Urinary bladder (tissue), 4 donors: ENCODE results near the gene FARS2. TPM values are rescaled to one million over a fixed set of nuclear protein-coding genes. Genes with fewer than 3 reads are reported as not detected.

Experiments used
- DNase-seq: peaks from one replicate; pipeline ENCODE4 v3.0.0-alpha.2; 2015; ENCODE audit errors: extremely low spot score
- H3K27ac ChIP-seq: one replicate; pipeline ENCODE4 v1.5.1; 2013; ENCODE audit warnings: low read depth, mild to moderate bottlenecking, moderate library complexity
- H3K36me3 ChIP-seq: one replicate; pipeline ENCODE4 v1.6.1; 2013; ENCODE audit warnings: mild to moderate bottlenecking, moderate library complexity; ENCODE audit not compliant: insufficient read depth
- H3K4me1 ChIP-seq: one replicate; pipeline ENCODE4 v1.6.1; 2013; ENCODE audit warnings: mild to moderate bottlenecking, moderate library complexity; ENCODE audit not compliant: insufficient read depth
- H3K4me3 ChIP-seq: one replicate; pipeline ENCODE4 v1.5.1; 2013; ENCODE audit warnings: low read depth, low read length
- WGBS: extraction: QIAGEN DNeasy Blood & Tissue Kit; methylation state at CpG from one replicate; pipeline ENCODE4 v1.1.7; 2013; 5-methylcytosine and 5-hydroxymethylcytosine counted together
- polyA plus RNA-seq: library from polyadenylated mRNA; stranded (reverse); fragments of 200-250 nt; gene quantifications from one replicate; pipeline ENCODE4 v1.2.3, GENCODE V29; 2013
- total RNA-seq: library from RNA; depleted of rRNA; stranded (reverse); fragments of >200 nt; gene quantifications from one replicate; pipeline ENCODE4 v1.2.3, GENCODE V29; 2014
- donor health status: healthy with polysubstance abuse.
- donor health status: healthy.

Gene FARS2
- total and polyA plus RNA-seq, 2 donors, result 13.6 to 23.4 TPM

- Histone ChIP-seq H3K4me3 (no peak overlapping the region), H3K27ac (no peak overlapping the region), H3K36me3 (no peaks in the 10 kb centered on the region), H3K4me1 (no peaks in the 10 kb centered on the region)
- WGBS, result 87% methylated on average over 4 of the region's 4 CpGs
- no peak for DNase-seq
Measured at GRCh38 chr6:5237805-5238204, 23.5 kb upstream of the FARS2 start.

GRCh38 chr6:5238336-5238735 is 23.0 kb upstream of the FARS2 start:
- Histone ChIP-seq H3K4me3 (no peak overlapping the region), H3K36me3 (no peaks in the 10 kb centered on the region), H3K27ac (no peak overlapping the region), H3K4me1 (no peaks in the 10 kb centered on the region)
- WGBS, result 88% methylated on average over 1 of the region's 1 CpG
- DNase-seq, result no peak

- Histone ChIP-seq H3K36me3 (no peaks in the 10 kb centered on the region), H3K4me1 (no peaks in the 10 kb centered on the region), H3K27ac (no peak overlapping the region), H3K4me3 (no peak overlapping the region)
- 91% methylated on average over 2 of the region's 2 CpGs for WGBS
- no peak for DNase-seq
Measured at GRCh38 chr6:5241252-5241651, 20.1 kb upstream of the FARS2 start.

GRCh38 chr6:5243069-5243468 is 18.2 kb upstream of the FARS2 start:
- WGBS, result 90% methylated on average over 12 of the region's 12 CpGs
- no peak overlapping the region for H3K27ac ChIP-seq
- no peak overlapping the region for H3K4me3 ChIP-seq
- H3K4me1 ChIP-seq, result no peaks in the 10 kb centered on the region
- H3K36me3 ChIP-seq, result no peaks in the 10 kb centered on the region
- no peak for DNase-seq

GRCh38 chr6:5246141-5247097 is 14.9 kb upstream of the FARS2 start:
- 78% methylated on average over 13 of the region's 13 CpGs for WGBS
- DNase-seq, result no peak

GRCh38 chr6:5247201-5247600 is 14.1 kb upstream of the FARS2 start:
- DNase-seq, result no peak
- Histone ChIP-seq H3K36me3 (no peaks in the 10 kb centered on the region), H3K27ac (no peak overlapping the region), H3K4me3 (no peak overlapping the region), H3K4me1 (no peaks in the 10 kb centered on the region)
- WGBS, result 85% methylated on average over 2 of the region's 2 CpGs

More at GRCh38 chr6:5246141-5247097, 14.9 kb upstream of the FARS2 start:
- Histone ChIP-seq H3K27ac (no peak overlapping the region), H3K36me3 (no peaks in the 10 kb centered on the region), H3K4me3 (no peak overlapping the region), H3K4me1 (no peaks in the 10 kb centered on the region)

GRCh38 chr6:5248302-5249098 is 12.8 kb upstream of the FARS2 start:
- H3K36me3 ChIP-seq, result no peaks in the 10 kb centered on the region
- no peak overlapping the region for H3K27ac ChIP-seq
- H3K4me3 ChIP-seq, result no peak overlapping the region
- no peaks in the 10 kb centered on the region for H3K4me1 ChIP-seq
- no peak for DNase-seq
- 90% methylated on average over 9 of the region's 9 CpGs for WGBS

- H3K36me3 ChIP-seq, result no peaks in the 10 kb centered on the region
- no peaks in the 10 kb centered on the region for H3K4me1 ChIP-seq
- H3K4me3 ChIP-seq, result no peak overlapping the region
- no peak overlapping the region for H3K27ac ChIP-seq
- 74% methylated on average over 5 of the region's 5 CpGs for WGBS
- no peak for DNase-seq
Measured at GRCh38 chr6:5249451-5250122, 11.7 kb upstream of the FARS2 start.

GRCh38 chr6:5250451-5250850 is 10.9 kb upstream of the FARS2 start:
- no peak for DNase-seq
- WGBS, result 92% methylated on average over 3 of the region's 3 CpGs
- H3K36me3 ChIP-seq, result no peaks in the 10 kb centered on the region
- H3K27ac ChIP-seq, result no peak overlapping the region
- no peaks in the 10 kb centered on the region for H3K4me1 ChIP-seq
- no peak overlapping the region for H3K4me3 ChIP-seq

GRCh38 chr6:5250911-5251310 is 10.4 kb upstream of the FARS2 start:
- Histone ChIP-seq H3K27ac (no peak overlapping the region), H3K4me3 (no peak overlapping the region), H3K36me3 (no peaks in the 10 kb centered on the region), H3K4me1 (no peaks in the 10 kb centered on the region)
- DNase-seq, result no peak
- 83% methylated on average over 4 of the region's 4 CpGs for WGBS

- H3K4me1 ChIP-seq, result no peaks in the 10 kb centered on the region
- WGBS, result 92% methylated on average over 3 of the region's 3 CpGs
- no peaks in the 10 kb centered on the region for H3K36me3 ChIP-seq
- DNase-seq, result no peak
- H3K4me3 ChIP-seq, result no peak overlapping the region
- no peak overlapping the region for H3K27ac ChIP-seq
Measured at GRCh38 chr6:5256952-5257351, 4.4 kb upstream of the FARS2 start.

GRCh38 chr6:5257400-5257799 is 3.9 kb upstream of the FARS2 start:
- Histone ChIP-seq H3K4me3 (no peak overlapping the region), H3K36me3 (no peaks in the 10 kb centered on the region)
- 97% methylated on average over 8 of the region's 8 CpGs for WGBS

GRCh38 chr6:5259428-5259827 is 1.9 kb upstream of the FARS2 start:
- Histone ChIP-seq H3K4me3 (no peak overlapping the region), H3K4me1 (no peaks in the 10 kb centered on the region), H3K27ac (no peak overlapping the region), H3K36me3 (no peaks in the 10 kb centered on the region)
- 80% methylated on average over 3 of the region's 3 CpGs for WGBS
- DNase-seq, result no peak

More at GRCh38 chr6:5257400-5257799, 3.9 kb upstream of the FARS2 start:
- no peak for DNase-seq
- Histone ChIP-seq H3K27ac (no peak overlapping the region), H3K4me1 (no peaks in the 10 kb centered on the region)
